Hair follicular keratinocyte (primary cell): ENCODE data around the gene CLPTM1. TPM values are rescaled to one million over a fixed set of nuclear protein-coding genes. Genes with fewer than 3 reads are reported as not detected.

ENCODE experiments used
- total RNA-seq: library from RNA; depleted of rRNA; stranded (reverse); fragments of >200 nt; gene quantifications from 2 replicates; pipeline ENCODE4 v1.2.3, GENCODE V29; 2015

The CLPTM1 gene, protein sequence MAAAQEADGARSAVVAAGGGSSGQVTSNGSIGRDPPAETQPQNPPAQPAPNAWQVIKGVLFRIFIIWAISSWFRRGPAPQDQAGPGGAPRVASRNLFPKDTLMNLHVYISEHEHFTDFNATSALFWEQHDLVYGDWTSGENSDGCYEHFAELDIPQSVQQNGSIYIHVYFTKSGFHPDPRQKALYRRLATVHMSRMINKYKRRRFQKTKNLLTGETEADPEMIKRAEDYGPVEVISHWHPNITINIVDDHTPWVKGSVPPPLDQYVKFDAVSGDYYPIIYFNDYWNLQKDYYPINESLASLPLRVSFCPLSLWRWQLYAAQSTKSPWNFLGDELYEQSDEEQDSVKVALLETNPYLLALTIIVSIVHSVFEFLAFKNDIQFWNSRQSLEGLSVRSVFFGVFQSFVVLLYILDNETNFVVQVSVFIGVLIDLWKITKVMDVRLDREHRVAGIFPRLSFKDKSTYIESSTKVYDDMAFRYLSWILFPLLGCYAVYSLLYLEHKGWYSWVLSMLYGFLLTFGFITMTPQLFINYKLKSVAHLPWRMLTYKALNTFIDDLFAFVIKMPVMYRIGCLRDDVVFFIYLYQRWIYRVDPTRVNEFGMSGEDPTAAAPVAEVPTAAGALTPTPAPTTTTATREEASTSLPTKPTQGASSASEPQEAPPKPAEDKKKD
- 34.9 and 42.5 TPM in 2 replicates for total RNA-seq

DNA sequence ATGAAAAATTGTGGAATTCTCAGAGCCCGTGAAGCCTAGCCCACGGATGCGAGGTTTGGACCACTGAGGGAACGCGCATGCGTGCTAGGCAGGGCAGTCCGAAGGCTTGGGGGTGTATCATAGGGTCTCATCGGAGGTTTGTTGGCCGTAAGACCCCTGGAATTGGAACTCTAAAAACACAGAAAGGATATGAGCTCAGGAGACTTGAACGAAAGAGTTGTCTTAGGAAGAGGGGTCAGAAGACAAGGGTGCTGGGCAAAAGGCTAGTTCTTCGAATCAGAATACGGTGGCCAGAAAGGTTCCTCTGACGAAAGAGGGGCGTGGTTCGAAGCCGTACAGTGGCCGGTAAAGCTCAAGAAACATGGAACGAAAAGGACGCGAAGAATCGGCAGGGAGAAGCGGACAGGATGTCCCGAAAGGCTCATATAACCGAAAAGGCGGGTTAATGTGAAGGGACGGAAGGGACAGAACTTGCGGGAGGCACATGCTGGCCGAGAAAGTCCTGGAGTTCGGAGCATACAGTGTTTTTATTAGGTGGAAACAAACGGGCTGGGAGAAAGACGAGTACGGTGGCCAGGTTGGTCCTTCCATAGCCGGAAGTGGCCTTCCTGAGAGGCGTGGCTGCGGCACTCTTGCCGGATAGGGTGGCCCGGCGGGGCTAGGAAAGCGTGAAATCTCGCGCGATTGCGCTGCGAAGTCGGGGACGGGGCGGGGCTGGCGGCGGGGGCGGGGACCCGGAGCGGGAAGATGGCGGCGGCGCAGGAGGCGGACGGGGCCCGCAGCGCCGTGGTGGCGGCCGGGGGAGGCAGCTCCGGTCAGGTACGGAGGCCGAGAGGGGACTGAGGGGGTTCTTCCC is at the start of gene CLPTM1:
TSS of gene CLPTM1 (plus strand) at position 732 of the 856 bp plus-strand sequence. CDS start at position 748, 16 bp downstream.

DNA sequence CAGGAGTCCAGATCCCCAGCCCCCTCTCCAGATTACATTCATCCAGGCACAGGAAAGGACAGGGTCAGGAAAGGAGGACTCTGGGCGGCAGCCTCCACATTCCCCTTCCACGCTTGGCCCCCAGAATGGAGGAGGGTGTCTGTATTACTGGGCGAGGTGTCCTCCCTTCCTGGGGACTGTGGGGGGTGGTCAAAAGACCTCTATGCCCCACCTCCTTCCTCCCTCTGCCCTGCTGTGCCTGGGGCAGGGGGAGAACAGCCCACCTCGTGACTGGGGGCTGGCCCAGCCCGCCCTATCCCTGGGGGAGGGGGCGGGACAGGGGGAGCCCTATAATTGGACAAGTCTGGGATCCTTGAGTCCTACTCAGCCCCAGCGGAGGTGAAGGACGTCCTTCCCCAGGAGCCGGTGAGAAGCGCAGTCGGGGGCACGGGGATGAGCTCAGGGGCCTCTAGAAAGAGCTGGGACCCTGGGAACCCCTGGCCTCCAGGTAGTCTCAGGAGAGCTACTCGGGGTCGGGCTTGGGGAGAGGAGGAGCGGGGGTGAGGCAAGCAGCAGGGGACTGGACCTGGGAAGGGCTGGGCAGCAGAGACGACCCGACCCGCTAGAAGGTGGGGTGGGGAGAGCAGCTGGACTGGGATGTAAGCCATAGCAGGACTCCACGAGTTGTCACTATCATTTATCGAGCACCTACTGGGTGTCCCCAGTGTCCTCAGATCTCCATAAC is 49.6 kb upstream of the CLPTM1 start, which contains the start of gene APOE:
TSS of gene APOE (plus strand) at position 360 of the 724 bp plus-strand sequence. CDS start 829 bp downstream, outside the sequence.

DNA sequence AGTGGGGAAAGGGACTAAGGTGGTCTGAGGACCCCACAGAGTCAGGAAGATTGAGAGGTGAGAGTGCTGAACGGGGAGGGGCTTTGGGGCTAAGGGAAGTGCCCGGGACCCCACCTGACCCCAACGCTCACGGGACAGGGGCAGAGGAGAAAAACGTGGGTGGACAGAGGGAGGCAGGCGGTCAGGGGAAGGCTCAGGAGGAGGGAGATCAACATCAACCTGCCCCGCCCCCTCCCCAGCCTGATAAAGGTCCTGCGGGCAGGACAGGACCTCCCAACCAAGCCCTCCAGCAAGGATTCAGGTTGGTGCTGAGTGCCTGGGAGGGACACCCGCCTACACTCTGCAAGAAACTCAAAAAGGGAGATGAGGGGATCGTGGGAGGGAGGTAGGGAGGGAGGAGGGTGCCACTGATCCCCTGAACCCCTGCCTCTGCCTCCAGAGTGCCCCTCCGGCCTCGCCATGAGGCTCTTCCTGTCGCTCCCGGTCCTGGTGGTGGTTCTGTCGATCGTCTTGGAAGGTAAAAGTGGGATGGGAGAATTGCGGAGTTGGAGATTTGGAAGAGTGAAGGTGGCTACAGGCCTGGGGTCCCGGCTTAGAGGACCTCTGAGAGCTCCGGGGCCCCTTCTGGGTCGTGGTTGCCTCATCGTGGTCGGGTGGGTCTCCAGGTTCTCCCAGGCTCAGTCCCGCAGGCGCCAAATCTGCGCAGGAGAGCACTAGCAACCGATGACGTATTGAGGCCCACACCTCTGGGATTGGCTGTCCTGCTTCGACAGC is 40.6 kb upstream of the CLPTM1 start, which contains the start of gene APOC1:
TSS of gene APOC1 (plus strand) at position 176 of the 774 bp plus-strand sequence. CDS start at position 460, 284 bp downstream.

DNA sequence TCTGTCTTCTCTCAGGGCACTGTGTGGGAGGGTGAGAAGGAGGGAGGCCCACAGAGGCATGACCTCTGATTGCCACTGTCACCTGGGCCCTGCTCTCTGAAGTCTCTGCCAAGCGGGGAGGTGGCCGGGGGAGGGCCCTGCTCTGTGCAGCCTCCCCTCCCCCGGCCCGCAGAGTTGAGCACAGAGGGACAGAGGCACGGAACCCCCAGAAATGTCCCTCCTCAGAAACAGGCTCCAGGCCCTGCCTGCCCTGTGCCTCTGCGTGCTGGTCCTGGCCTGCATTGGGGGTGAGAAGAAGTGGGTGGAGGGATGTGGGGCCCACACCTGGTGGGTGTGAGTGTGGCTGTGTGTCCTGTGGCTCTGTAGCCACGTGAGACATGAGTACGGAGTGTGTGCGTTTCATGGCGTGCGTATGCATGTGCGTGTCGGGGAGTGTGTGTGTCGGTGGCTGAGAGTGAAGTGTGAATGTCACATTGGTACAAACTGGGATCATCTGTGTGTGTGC is 13.1 kb upstream of the CLPTM1 start, which contains the start of gene APOC4:
TSS of gene APOC4 (plus strand) at position 171 of the 505 bp plus-strand sequence. CDS start at position 212, 41 bp downstream.

DNA sequence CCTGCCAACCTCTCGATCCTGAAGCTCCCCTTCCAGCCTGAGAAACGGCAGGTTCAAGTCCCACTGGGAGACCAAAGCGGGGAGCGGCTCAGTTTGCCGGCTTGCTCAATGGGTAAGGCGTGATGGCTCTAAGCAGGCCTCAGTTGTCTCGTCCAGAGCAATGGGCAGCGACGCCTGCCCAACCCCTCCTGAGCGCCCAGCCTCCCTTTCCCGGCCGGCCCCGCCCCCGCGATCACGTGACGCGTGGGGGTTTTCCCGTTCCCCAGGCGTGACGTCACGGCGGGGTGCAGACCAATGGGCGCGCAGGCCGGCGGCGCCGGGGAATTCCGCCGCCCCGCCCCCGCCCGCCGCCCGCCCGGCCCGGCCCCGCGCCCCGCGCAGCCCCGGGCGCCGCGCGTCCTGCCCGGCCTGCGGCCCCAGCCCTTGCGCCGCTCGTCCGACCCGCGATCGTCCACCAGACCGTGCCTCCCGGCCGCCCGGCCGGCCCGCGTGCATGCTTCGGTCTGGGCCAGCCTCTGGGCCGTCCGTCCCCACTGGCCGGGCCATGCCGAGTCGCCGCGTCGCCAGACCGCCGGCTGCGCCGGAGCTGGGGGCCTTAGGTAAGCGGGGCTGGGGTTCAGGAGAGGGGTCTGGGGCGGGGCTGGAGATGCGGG is 46.0 kb downstream of the CLPTM1 start, which contains the start of gene RELB:
TSS of gene RELB (plus strand) at position 378 of the 653 bp plus-strand sequence. CDS start at position 494, 116 bp downstream.

DNA sequence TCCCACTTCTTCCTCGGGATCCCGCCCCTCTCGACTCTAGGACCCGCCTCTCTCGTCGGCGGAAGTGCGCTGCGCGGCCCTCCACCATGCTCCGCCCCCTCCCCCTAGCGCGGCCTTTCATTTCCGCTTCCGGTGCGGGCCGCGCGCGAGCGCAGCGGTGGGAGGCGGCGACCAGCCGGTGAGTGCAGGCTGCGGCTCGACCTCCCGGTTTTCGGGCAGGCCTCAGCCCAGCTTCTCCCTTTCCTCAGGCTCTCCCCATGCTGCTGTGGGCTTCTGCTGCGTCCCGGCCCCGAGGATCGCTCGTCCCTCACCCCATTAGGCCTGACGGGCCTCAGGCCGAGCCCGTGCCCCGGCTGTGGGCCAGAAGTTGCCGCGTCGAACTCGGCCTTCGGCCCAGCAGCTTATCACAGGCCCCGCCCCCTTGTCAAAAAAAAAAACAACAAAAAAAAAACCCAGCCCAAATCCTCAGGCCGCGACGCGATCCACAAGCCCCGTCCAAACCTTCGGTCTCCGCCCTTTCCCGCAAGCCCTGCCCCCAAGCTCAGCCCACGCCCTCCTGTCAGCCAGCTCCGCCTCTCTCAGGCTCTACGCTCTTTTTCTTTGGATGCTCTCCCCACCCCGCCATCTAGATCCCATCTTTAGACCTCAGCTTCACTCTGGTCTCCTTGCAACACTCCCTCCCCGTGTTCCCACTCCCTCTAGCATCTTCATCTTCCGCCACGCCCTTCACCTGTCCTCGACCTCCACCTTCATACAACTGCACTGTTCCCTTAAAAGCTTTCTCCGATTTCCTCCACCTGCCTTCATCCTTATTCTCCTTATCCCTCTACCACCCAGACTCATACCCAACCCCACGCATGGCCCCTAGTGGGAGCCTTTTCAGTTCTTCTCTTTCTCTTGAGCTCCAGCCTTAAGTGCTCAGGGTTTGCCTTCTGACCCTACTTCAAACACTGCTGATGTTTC is 84.0 kb downstream of the CLPTM1 start, which contains the start of gene CLASRP:
TSS of gene CLASRP (plus strand) at position 115 of the 963 bp plus-strand sequence. CDS start 1,168 bp downstream, outside the sequence.

Other genes starting within 250 kb of the CLPTM1 start
- 13.7 and 14.0 TPM in 2 replicates for gene BCL3, start 206.7 kb upstream of the CLPTM1 start, total RNA-seq
- gene CBLC, start 177.5 kb upstream of the CLPTM1 start, total RNA-seq = 119 and 129 TPM in 2 replicates
- gene BCAM, start 146.3 kb upstream of the CLPTM1 start, total RNA-seq = 35.2 and 40.1 TPM in 2 replicates
- 73.2 and 81.6 TPM in 2 replicates for gene NECTIN2, start 109.1 kb upstream of the CLPTM1 start, total RNA-seq
- gene TOMM40, start 64.1 kb upstream of the CLPTM1 start, total RNA-seq = 68.0 and 175 TPM in 2 replicates
- gene APOE, start 49.6 kb upstream of the CLPTM1 start, total RNA-seq = 74.5 and 195 TPM in 2 replicates
- gene APOC1, start 40.8 kb upstream of the CLPTM1 start, total RNA-seq = 3.8 and 18.1 TPM in 2 replicates
- not detected in 2 replicates for gene APOC4, start 13.1 kb upstream of the CLPTM1 start, total RNA-seq
- not detected in 2 replicates for gene APOC2, start 9.3 kb upstream of the CLPTM1 start, total RNA-seq
- 20.6 and 35.7 TPM in 2 replicates for gene RELB, start 46.1 kb downstream of the CLPTM1 start, total RNA-seq
- 30.8 and 54.7 TPM in 2 replicates for gene CLASRP, start 83.7 kb downstream of the CLPTM1 start, total RNA-seq
- 0.55 and 2.0 TPM in 2 replicates for gene ZNF296, start 121.1 kb downstream of the CLPTM1 start, total RNA-seq
- gene GEMIN7, start 123.9 kb downstream of the CLPTM1 start, total RNA-seq = 29.5 and 36.8 TPM in 2 replicates
- gene PPP1R37, start 137.8 kb downstream of the CLPTM1 start, total RNA-seq = 28.1 and 30.3 TPM in 2 replicates
- gene NKPD1, start 205.6 kb downstream of the CLPTM1 start, total RNA-seq = 1.1 and 2.1 TPM in 2 replicates
- 9.0 and 13.2 TPM in 2 replicates for gene TRAPPC6A, start 222.9 kb downstream of the CLPTM1 start, total RNA-seq
- gene BLOC1S3, start 223.4 kb downstream of the CLPTM1 start, total RNA-seq = 7.7 and 7.8 TPM in 2 replicates